ENCODE measurements around the gene BMPR2.

DNA sequence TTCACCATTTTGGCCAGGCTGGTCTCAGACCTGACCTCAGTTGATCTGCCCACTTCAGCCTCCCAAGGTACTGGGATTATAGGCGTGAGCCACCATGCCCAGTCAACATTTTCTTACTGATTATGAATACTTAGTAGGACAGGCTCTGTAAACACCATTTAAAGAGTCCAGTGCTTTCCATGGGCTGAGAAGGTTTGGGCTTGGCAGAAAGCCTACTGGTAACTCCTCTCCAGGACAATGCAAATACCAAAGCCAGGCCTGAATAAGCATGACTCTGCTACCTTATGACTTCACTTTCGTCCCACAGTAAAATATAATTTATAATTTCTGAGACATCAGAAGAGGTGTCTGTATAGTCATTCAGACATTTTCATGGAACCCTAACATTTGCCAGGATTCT, 198.4 kb downstream of the BMPR2 start:
- no peak for TF ChIP-seq EZH2 (IDR thresholded peaks at IDR 0.05)
- TF ChIP-seq, protein P1, sequence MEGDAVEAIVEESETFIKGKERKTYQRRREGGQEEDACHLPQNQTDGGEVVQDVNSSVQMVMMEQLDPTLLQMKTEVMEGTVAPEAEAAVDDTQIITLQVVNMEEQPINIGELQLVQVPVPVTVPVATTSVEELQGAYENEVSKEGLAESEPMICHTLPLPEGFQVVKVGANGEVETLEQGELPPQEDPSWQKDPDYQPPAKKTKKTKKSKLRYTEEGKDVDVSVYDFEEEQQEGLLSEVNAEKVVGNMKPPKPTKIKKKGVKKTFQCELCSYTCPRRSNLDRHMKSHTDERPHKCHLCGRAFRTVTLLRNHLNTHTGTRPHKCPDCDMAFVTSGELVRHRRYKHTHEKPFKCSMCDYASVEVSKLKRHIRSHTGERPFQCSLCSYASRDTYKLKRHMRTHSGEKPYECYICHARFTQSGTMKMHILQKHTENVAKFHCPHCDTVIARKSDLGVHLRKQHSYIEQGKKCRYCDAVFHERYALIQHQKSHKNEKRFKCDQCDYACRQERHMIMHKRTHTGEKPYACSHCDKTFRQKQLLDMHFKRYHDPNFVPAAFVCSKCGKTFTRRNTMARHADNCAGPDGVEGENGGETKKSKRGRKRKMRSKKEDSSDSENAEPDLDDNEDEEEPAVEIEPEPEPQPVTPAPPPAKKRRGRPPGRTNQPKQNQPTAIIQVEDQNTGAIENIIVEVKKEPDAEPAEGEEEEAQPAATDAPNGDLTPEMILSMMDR (IDR thresholded peaks at IDR 0.05): no peak
